Measurements from ENCODE around the gene ZNF732.

DNA sequence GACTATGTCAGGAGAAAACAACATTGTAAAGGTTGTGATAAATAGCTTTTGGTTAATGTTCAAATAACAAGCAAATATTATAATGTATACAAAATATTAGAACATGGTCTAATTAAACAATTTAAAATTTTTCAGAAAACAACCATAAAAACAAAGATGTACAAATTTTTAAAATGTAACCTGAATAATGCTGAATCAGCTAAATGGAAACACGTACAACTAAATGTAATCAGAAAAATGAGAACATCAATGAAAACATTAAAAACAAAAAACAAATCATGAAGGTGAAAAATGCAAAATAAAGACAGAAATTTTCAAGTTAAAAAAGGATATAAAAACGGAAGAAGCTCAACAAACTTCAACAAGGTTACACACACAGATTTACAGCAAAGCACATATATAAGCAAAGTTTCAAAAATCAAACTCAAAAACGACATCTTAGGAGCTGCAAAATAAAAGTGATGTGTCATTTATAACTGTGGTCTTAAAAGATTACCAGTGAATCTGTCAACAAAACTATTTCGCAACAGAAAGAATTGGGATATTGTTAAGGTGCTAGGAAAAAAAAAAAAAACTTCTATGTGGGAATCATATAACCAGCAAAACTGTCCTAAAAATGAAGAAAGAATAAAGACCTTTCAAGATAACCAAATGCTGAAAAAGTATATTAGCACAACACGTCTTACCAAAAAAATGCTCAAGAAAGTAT is 31.8 kb downstream of the ZNF732 start:
- no peak for TF ChIP-seq POLR2A (IDR thresholded peaks at IDR 0.05)
- TF ChIP-seq, protein P1, sequence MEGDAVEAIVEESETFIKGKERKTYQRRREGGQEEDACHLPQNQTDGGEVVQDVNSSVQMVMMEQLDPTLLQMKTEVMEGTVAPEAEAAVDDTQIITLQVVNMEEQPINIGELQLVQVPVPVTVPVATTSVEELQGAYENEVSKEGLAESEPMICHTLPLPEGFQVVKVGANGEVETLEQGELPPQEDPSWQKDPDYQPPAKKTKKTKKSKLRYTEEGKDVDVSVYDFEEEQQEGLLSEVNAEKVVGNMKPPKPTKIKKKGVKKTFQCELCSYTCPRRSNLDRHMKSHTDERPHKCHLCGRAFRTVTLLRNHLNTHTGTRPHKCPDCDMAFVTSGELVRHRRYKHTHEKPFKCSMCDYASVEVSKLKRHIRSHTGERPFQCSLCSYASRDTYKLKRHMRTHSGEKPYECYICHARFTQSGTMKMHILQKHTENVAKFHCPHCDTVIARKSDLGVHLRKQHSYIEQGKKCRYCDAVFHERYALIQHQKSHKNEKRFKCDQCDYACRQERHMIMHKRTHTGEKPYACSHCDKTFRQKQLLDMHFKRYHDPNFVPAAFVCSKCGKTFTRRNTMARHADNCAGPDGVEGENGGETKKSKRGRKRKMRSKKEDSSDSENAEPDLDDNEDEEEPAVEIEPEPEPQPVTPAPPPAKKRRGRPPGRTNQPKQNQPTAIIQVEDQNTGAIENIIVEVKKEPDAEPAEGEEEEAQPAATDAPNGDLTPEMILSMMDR (IDR thresholded peaks at IDR 0.05), result no peak

Measured in esophagus squamous epithelium (tissue), 4 donors.